NT2/D1 (cell line): Measurements from ENCODE around the gene SLC16A10.

Source experiments
- YY1 ChIP-seq: IDR thresholded peaks from 2 replicates; pipeline ENCODE4 v1.6.1; 2011; ENCODE audit not compliant: insufficient read length, insufficient read depth
- ZNF274 ChIP-seq: IDR thresholded peaks from 2 replicates; pipeline ENCODE4 v1.6.1; 2011; ENCODE audit warnings: mild to moderate bottlenecking, low read depth, low read length

- TF ChIP-seq YY1 (no peak), ZNF274 (no peak)
These were observed 17.8 kb upstream of the SLC16A10 start for GRCh38 chr6:111069382-111070104.
